ENCODE measurements around the gene PPAN. TPM values are rescaled to one million over a fixed set of nuclear protein-coding genes. Genes with fewer than 3 reads are reported as not detected.

Gene PPAN
- total RNA-seq, 1 donor from 2014 or later: 27.0 TPM

- intact Hi-C loops (cut with DNase I): no loop called here
- ATAC-seq: no peak
- no peak for DNase-seq (ENCODE audit: missing footprints)
Observed at GRCh38 chr19:10159610-10160009, 53.4 kb downstream of the PPAN start.

Other genes starting within 250 kb of the PPAN start
- 2.2 TPM for gene OLFM2, start 169.8 kb upstream of the PPAN start, total RNA-seq
- 10.4 TPM for gene COL5A3, start 95.9 kb upstream of the PPAN start, total RNA-seq
- not detected for gene RDH8, start 92.9 kb upstream of the PPAN start, total RNA-seq
- 9.7 TPM for gene SHFL, start 20.0 kb upstream of the PPAN start, total RNA-seq
- gene ANGPTL6, start 3.7 kb upstream of the PPAN start, total RNA-seq: not detected
- gene P2RY11, start 5.3 kb downstream of the PPAN start, total RNA-seq: 4.5 TPM
- 167 TPM for gene EIF3G, start 13.5 kb downstream of the PPAN start, total RNA-seq
- gene DNMT1, start 88.6 kb downstream of the PPAN start, total RNA-seq: 26.0 TPM
- gene S1PR2, start 125.0 kb downstream of the PPAN start, total RNA-seq: 8.4 TPM
- 70.1 TPM for gene MRPL4, start 145.9 kb downstream of the PPAN start, total RNA-seq
- 8.6 TPM for gene ICAM1, start 164.8 kb downstream of the PPAN start, total RNA-seq
- 0.30 TPM for gene ICAM4, start 180.6 kb downstream of the PPAN start, total RNA-seq
- 0.38 TPM for gene ICAM5, start 183.6 kb downstream of the PPAN start, total RNA-seq
- 0.65 TPM for gene ZGLP1, start 203.5 kb downstream of the PPAN start, total RNA-seq
- 20.1 TPM for gene FDX2, start 209.7 kb downstream of the PPAN start, total RNA-seq
- gene RAVER1, start 227.2 kb downstream of the PPAN start, total RNA-seq: 10.1 TPM
- gene ICAM3, start 233.3 kb downstream of the PPAN start, total RNA-seq: 36.7 TPM

Data from Right ventricle myocardium inferior (tissue), 1 donor.